ENCODE data around the gene PMPCA.

- no peak for TF ChIP-seq FOXM1 (IDR thresholded peaks at IDR 0.05; ENCODE audit: borderline replicate concordance)
- no peak for TF ChIP-seq L3MBTL2 (conservative IDR thresholded peaks at IDR 0.05)
- no peak for TF ChIP-seq BHLHE40 (IDR thresholded peaks at IDR 0.05; ENCODE audit: borderline replicate concordance)
- TF ChIP-seq SUZ12 (IDR thresholded peaks at IDR 0.05): no peak
- no peak for TF ChIP-seq LEF1 (IDR thresholded peaks at IDR 0.05; ENCODE audit: borderline replicate concordance)
- no peak for TF ChIP-seq FOXK2 (IDR thresholded peaks at IDR 0.05)
- TF ChIP-seq FOXA1 (IDR thresholded peaks at IDR 0.05): no peak
Observed at GRCh38 chr9:136470356-136470755, 59.9 kb downstream of the PMPCA start.

Data from HEK293T (cell line).